ENCODE measurements around the gene CCSER2.

GRCh38 chr10:84365335-84365881, 37.0 kb downstream of the CCSER2 start:
- no peak for TF ChIP-seq CTCF (IDR thresholded peaks at IDR 0.05)
- no peak for TF ChIP-seq POLR2A (IDR thresholded peaks at IDR 0.05)
- no peak for TF ChIP-seq EP300 (IDR thresholded peaks at IDR 0.05)
